H1 (cell line): Measurements from ENCODE around the gene CHD5. TPM values are rescaled to one million over a fixed set of nuclear protein-coding genes. Genes with fewer than 3 reads are reported as not detected.

Experiments used
- CBX5 ChIP-seq: fragments of 300-800, 300-1000 bp; sonication (generic); IDR thresholded peaks from 2 replicates; pipeline ENCODE4 v1.7.1; 2016; ENCODE audit warnings: antibody characterized with exemption, low read length, low read depth
- CBX8 ChIP-seq: fragments of 300-800, 300-1000 bp; sonication (generic); IDR thresholded peaks from 2 replicates; pipeline ENCODE4 v1.7.1; 2016; ENCODE audit warnings: low read depth, low read length, borderline replicate concordance
- EZH2 ChIP-seq: fragments of 200-600 bp; sonication (generic); IDR thresholded peaks from 2 replicates; pipeline ENCODE4 v1.7.1; 2012; ENCODE audit warnings: low read depth, mild to moderate bottlenecking, moderate library complexity, low read length, inconsistent platforms; ENCODE audit not compliant: severe bottlenecking
- FOSL1 ChIP-seq: IDR thresholded peaks from 2 replicates; pipeline ENCODE4 v1.6.1; 2011; ENCODE audit warnings: mild to moderate bottlenecking, low read depth, low read length, moderate library complexity; ENCODE audit not compliant: insufficient read depth
- JUND ChIP-seq: IDR thresholded peaks from 2 replicates; pipeline ENCODE4 v1.6.1; 2011; ENCODE audit warnings: mild to moderate bottlenecking, improper control_type of control experiment, low read length
- NRF1 ChIP-seq: IDR thresholded peaks from 2 replicates; pipeline ENCODE4 v1.6.1; 2011; ENCODE audit warnings: mild to moderate bottlenecking, low read depth, low read length, improper control_type of control experiment
- POLR2AphosphoS5 ChIP-seq: IDR thresholded peaks from 2 replicates; pipeline ENCODE4 v1.6.1; 2011; ENCODE audit warnings: low read depth, low read length
- SIN3A ChIP-seq, 2 experiments: IDR thresholded peaks in 1 of 2; conservative IDR thresholded peaks in 1 of 2; 2 replicates each; pipeline ENCODE4 v1.6.1; 2011 to 2012; ENCODE audit warnings: low read length in 2 of 2, improper control_type of control experiment in 1 of 2, low read depth in 1 of 2, mild to moderate bottlenecking in 1 of 2
- SIX5 ChIP-seq: IDR thresholded peaks from 2 replicates; pipeline ENCODE4 v1.6.1; 2011; ENCODE audit warnings: mild to moderate bottlenecking, low read depth, low read length
- TBP ChIP-seq: IDR thresholded peaks from 2 replicates; pipeline ENCODE4 v1.6.1; 2011; ENCODE audit warnings: low read depth, low read length, improper control_type of control experiment
- TCF12 ChIP-seq: IDR thresholded peaks from 2 replicates; pipeline ENCODE4 v1.6.1; 2011; ENCODE audit warnings: low read depth, mild to moderate bottlenecking, low read length
- polyA plus RNA-seq, 7 experiments: library from polyadenylated mRNA; depleted of rRNA in 3 of 7; stranded (reverse) in 5 of 7; unstranded in 2 of 7; fragments of >200 nt in 5 of 7; fragments of 200-250 nt in 2 of 7; gene quantifications; 1 replicate in 5 of 7; 2 replicates in 1 of 7; 4 replicates in 1 of 7; pipeline versions ENCODE4 v1.2.1 to v1.2.3, GENCODE V29; 2011 to 2013; ENCODE audit warnings: missing spikeins in 2 of 7, mixed read lengths in 2 of 7
- total RNA-seq: library from RNA; stranded (reverse); fragmentation: NEBNext Ultra II Directional; extraction: Animal tissue kit (Norgen Biotek cat#: 25700); gene quantifications from 2 replicates; pipeline ENCODE4 v1.2.1, GENCODE V29; 2021
- TF ChIP-seq, protein P1 (sequence below): fragments of 300-600 bp; sonication (generic); IDR thresholded peaks from 2 replicates; pipeline ENCODE4 v1.7.1; 2012; ENCODE audit warnings: low read length, moderate library complexity, mild to moderate bottlenecking, inconsistent platforms; ENCODE audit not compliant: insufficient replicate concordance

Gene CHD5
- total and polyA plus RNA-seq, 2 of the 8 experiments (the other 6 are each of a cell fraction or from before 2014, with no cell fraction given), result 0.42 to 1.8 TPM

DNA sequence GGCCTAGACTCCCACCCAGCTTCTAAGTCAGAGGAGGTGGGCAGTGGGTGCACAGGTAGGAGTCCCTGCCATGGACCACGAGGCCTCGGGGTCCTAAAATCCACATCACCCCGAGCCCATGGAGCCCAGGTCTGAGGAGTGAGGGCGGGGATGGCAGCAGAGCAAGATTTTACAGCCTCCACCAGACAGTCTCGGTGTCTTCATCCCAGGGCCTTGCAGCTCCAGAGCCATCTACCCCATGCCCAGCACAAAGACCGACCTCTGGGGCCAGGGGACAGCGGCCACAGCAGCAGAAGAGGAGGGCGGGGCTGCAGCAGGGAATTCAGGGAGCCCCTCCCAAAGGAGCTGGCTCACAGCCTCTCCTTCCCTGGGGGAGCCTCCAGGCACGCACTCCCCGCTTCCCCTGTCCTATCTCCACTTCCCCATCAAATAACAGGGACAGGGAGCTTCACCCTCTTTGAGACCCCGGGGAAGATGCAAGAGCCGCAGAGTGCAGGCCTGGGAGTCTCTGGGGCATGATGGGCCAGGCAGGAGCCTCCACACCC is 14.6 kb downstream of the CHD5 start (continued):
- TF ChIP-seq, protein P1, sequence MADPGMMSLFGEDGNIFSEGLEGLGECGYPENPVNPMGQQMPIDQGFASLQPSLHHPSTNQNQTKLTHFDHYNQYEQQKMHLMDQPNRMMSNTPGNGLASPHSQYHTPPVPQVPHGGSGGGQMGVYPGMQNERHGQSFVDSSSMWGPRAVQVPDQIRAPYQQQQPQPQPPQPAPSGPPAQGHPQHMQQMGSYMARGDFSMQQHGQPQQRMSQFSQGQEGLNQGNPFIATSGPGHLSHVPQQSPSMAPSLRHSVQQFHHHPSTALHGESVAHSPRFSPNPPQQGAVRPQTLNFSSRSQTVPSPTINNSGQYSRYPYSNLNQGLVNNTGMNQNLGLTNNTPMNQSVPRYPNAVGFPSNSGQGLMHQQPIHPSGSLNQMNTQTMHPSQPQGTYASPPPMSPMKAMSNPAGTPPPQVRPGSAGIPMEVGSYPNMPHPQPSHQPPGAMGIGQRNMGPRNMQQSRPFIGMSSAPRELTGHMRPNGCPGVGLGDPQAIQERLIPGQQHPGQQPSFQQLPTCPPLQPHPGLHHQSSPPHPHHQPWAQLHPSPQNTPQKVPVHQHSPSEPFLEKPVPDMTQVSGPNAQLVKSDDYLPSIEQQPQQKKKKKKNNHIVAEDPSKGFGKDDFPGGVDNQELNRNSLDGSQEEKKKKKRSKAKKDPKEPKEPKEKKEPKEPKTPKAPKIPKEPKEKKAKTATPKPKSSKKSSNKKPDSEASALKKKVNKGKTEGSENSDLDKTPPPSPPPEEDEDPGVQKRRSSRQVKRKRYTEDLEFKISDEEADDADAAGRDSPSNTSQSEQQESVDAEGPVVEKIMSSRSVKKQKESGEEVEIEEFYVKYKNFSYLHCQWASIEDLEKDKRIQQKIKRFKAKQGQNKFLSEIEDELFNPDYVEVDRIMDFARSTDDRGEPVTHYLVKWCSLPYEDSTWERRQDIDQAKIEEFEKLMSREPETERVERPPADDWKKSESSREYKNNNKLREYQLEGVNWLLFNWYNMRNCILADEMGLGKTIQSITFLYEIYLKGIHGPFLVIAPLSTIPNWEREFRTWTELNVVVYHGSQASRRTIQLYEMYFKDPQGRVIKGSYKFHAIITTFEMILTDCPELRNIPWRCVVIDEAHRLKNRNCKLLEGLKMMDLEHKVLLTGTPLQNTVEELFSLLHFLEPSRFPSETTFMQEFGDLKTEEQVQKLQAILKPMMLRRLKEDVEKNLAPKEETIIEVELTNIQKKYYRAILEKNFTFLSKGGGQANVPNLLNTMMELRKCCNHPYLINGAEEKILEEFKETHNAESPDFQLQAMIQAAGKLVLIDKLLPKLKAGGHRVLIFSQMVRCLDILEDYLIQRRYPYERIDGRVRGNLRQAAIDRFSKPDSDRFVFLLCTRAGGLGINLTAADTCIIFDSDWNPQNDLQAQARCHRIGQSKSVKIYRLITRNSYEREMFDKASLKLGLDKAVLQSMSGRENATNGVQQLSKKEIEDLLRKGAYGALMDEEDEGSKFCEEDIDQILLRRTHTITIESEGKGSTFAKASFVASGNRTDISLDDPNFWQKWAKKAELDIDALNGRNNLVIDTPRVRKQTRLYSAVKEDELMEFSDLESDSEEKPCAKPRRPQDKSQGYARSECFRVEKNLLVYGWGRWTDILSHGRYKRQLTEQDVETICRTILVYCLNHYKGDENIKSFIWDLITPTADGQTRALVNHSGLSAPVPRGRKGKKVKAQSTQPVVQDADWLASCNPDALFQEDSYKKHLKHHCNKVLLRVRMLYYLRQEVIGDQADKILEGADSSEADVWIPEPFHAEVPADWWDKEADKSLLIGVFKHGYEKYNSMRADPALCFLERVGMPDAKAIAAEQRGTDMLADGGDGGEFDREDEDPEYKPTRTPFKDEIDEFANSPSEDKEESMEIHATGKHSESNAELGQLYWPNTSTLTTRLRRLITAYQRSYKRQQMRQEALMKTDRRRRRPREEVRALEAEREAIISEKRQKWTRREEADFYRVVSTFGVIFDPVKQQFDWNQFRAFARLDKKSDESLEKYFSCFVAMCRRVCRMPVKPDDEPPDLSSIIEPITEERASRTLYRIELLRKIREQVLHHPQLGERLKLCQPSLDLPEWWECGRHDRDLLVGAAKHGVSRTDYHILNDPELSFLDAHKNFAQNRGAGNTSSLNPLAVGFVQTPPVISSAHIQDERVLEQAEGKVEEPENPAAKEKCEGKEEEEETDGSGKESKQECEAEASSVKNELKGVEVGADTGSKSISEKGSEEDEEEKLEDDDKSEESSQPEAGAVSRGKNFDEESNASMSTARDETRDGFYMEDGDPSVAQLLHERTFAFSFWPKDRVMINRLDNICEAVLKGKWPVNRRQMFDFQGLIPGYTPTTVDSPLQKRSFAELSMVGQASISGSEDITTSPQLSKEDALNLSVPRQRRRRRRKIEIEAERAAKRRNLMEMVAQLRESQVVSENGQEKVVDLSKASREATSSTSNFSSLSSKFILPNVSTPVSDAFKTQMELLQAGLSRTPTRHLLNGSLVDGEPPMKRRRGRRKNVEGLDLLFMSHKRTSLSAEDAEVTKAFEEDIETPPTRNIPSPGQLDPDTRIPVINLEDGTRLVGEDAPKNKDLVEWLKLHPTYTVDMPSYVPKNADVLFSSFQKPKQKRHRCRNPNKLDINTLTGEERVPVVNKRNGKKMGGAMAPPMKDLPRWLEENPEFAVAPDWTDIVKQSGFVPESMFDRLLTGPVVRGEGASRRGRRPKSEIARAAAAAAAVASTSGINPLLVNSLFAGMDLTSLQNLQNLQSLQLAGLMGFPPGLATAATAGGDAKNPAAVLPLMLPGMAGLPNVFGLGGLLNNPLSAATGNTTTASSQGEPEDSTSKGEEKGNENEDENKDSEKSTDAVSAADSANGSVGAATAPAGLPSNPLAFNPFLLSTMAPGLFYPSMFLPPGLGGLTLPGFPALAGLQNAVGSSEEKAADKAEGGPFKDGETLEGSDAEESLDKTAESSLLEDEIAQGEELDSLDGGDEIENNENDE, result no peak
- TF ChIP-seq TBP (no peak), CBX5 (no peak), EZH2 (no peak), FOSL1 (no peak), JUND (no peak), TCF12 (no peak), SIN3A (conservative IDR thresholded peaks at IDR 0.05 in 1 of 2, IDR thresholded peaks at IDR 0.05 in 1 of 2; ENCODE audit: low read depth in 1 of 2, low read length in 2 of 2) (no peak), CBX8 (no peak), SIX5 (no peak), NRF1 (no peak), POLR2AphosphoS5 (no peak)
